AG10803 (cell line): ENCODE results near the gene SLC39A1.
A peak's percentile ranks its signal among the peaks of the same experiment; 100 is the strongest.

ENCODE experiments used
- DNase-seq: peaks from one replicate; pipeline ENCODE4 v3.0.0; 2010; ENCODE audit warnings: low read depth
- H3K4me3 ChIP-seq: 2 replicates; pipeline ENCODE4 v1.5.1; 2011; ENCODE audit warnings: mild to moderate bottlenecking, low read length, control low read depth
- CTCF ChIP-seq: conservative IDR thresholded peaks from 2 replicates; pipeline ENCODE4 v1.5.1; 2011; ENCODE audit warnings: mild to moderate bottlenecking, low read length, control low read depth, inconsistent platforms

Gene SLC39A1

GRCh38 chr1:153957744-153958110, 5.6 kb downstream of the SLC39A1 start:
- no peak for TF ChIP-seq CTCF
- no peak for DNase-seq
- H3K4me3 ChIP-seq, result peak overlapping the region; percentile 96

GRCh38 chr1:153956997-153957715, 6.2 kb downstream of the SLC39A1 start:
- H3K4me3 ChIP-seq, result peak overlapping the region; percentile 96
- DNase-seq, result no peak
- no peak for TF ChIP-seq CTCF

- no peak overlapping the region for H3K4me3 ChIP-seq
- no peak for TF ChIP-seq CTCF
- no peak for DNase-seq
Observed at GRCh38 chr1:153954826-153955225, 8.5 kb downstream of the SLC39A1 start.

GRCh38 chr1:153953859-153954365, 9.4 kb downstream of the SLC39A1 start:
- no peak for TF ChIP-seq CTCF
- no peak overlapping the region for H3K4me3 ChIP-seq
- no peak for DNase-seq

GRCh38 chr1:153951801-153952200, 11.5 kb downstream of the SLC39A1 start:
- no peak for DNase-seq
- no peak for TF ChIP-seq CTCF
- H3K4me3 ChIP-seq, result no peak overlapping the region

- no peak overlapping the region for H3K4me3 ChIP-seq
- DNase-seq, result no peak
- no peak for TF ChIP-seq CTCF
Observed at GRCh38 chr1:153951183-153951582, 12.2 kb downstream of the SLC39A1 start.

- H3K4me3 ChIP-seq, result peak within 1 kb of the TSS; percentile 85
- peak; percentile 76 for DNase-seq
Observed at GRCh38 chr1:153946622-153947241, 16.6 kb downstream of the SLC39A1 start, which contains the start of gene DENND4B. TSS of gene DENND4B (minus strand) at chr1:153946718. CDS start at chr1:153944374, 2,344 bp downstream.

More at GRCh38 chr1:153946622-153947241, 16.6 kb downstream of the SLC39A1 start, which contains the start of gene DENND4B:
- peak; percentile 74 for TF ChIP-seq CTCF
